Cerebellar cortex (tissue), 1 donor: Measurements from ENCODE around the gene PNMA8B.
"Not testable (repeated sequence)": the region's sequence is repeated elsewhere in the genome, so short reads cannot be mapped to it uniquely, and the experiment has no call there.

ENCODE experiments used
- DNase-seq: peaks from one replicate; pipeline ENCODE4 v3.0.0-alpha.2; 2015; ENCODE audit warnings: low spot score

The PNMA8B gene

GRCh38 chr19:46514589-46515289 is 19.1 kb upstream of the PNMA8B start:
- no peak for DNase-seq

GRCh38 chr19:46513461-46514236 is 18.0 kb upstream of the PNMA8B start:
- DNase-seq: peak; percentile 68

- DNase-seq: no peak
Observed at GRCh38 chr19:46511237-46511636, 15.6 kb upstream of the PNMA8B start.

GRCh38 chr19:46508206-46508605 is 12.5 kb upstream of the PNMA8B start:
- DNase-seq: no peak

GRCh38 chr19:46503848-46504453 is 8.3 kb upstream of the PNMA8B start:
- no peak for DNase-seq

- DNase-seq: no peak
Observed at GRCh38 chr19:46502891-46503290, 7.2 kb upstream of the PNMA8B start.

GRCh38 chr19:46499692-46500091 is 4.0 kb upstream of the PNMA8B start:
- DNase-seq: no peak

GRCh38 chr19:46497773-46498172 is 2.1 kb upstream of the PNMA8B start:
- no peak for DNase-seq

- DNase-seq: not testable (repeated sequence)
Observed at GRCh38 chr19:46496886-46497285, 1.2 kb upstream of the PNMA8B start.

- DNase-seq: no peak
Observed at GRCh38 chr19:46496304-46496703, 637 bp upstream of the PNMA8B start.

GRCh38 chr19:46494941-46495785 is 504 bp downstream of the PNMA8B start:
- no peak for DNase-seq

- no peak for DNase-seq
Observed at GRCh38 chr19:46494146-46494940, 1.3 kb downstream of the PNMA8B start.

- no peak for DNase-seq
Observed at GRCh38 chr19:46493236-46494145, 2.2 kb downstream of the PNMA8B start.

GRCh38 chr19:46492841-46493235 is 2.8 kb downstream of the PNMA8B start:
- DNase-seq: no peak

- no peak for DNase-seq
Observed at GRCh38 chr19:46491975-46492682, 3.5 kb downstream of the PNMA8B start.

GRCh38 chr19:46490774-46491173 is 4.9 kb downstream of the PNMA8B start:
- no peak for DNase-seq

GRCh38 chr19:46489445-46490272 is 6.0 kb downstream of the PNMA8B start:
- DNase-seq: no peak

GRCh38 chr19:46488551-46488950 is 7.1 kb downstream of the PNMA8B start:
- no peak for DNase-seq
